ENCODE data around the gene ZC3H4. TPM values are rescaled to one million over a fixed set of nuclear protein-coding genes. Genes with fewer than 3 reads are reported as not detected.

ZC3H4 gene
- total RNA-seq, 1 experiment from 2014 or later = 45.1 TPM

DNA sequence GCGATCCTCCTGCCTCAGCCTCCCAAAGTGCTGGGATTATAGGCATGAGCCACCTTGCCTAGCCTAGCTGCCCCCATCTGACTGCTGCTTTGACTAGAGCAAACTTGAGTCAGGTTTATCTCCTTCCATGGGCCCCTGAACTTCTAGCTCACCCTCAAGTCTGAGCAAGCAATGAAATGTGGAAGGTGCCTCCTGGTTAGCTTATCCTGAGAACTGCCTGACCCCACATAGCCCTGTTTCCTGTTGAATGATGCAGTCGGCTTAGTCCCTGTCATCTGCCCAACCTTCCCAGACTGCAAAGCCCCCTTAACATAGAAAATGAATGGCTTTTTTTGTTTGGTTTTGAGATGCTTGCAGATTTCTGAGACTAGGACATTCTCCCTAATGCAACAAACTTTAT, 56.2 kb downstream of the ZC3H4 start:
- ChIA-PET CTCF (interaction anchor here (1.2 to 1.4 kb wide), 2 partner anchors 9 to 22 kb away, joined by 3 to 4 read pairs; no protein-coding TSS in a partner anchor), RAD21 (ENCODE audit: low non-redundant PET in 1 of 2, low total read pairs in 2 of 2, uncharacterized antibody in 2 of 2, unreplicated experiment in 2 of 2) (no interaction called here), POLR2A (interaction anchor here (0.6 kb wide), 1 partner anchor 69 kb away, joined by 3 read pairs; no protein-coding TSS in a partner anchor)
- Histone ChIP-seq H3K9ac (ENCODE audit: low read length) (no peak overlapping the region), H3K27ac (ENCODE audit: low read depth, low read length) (no peak overlapping the region), H2AFZ (ENCODE audit: low read depth, low read length, poor library complexity, severe bottlenecking) (no peak overlapping the region), H3K27me3 (ENCODE audit: insufficient read depth, low read length) (no peaks in the 10 kb centered on the region), H3K79me2 (ENCODE audit: insufficient read depth, low read length) (no peaks in the 10 kb centered on the region), H3K4me3 (replicated peaks in 1 of 2; ENCODE audit: low read depth in 1 of 2, low read length in 2 of 2) (no peak overlapping the region), H3K9me3 (ENCODE audit: control insufficient read depth in 1 of 2, insufficient read depth in 1 of 2, low read depth in 1 of 2, low read length in 2 of 2) (no peaks in the 10 kb centered on the region), H3K4me2 (ENCODE audit: low read length) (no peak overlapping the region), H3K4me1 (ENCODE audit: control insufficient read depth in 1 of 2, insufficient read depth in 2 of 2, low read length in 2 of 2) (peaks cover 2 to 6% of the 10 kb centered on the region in 2 experiments; a peak in 3 of 4 replicates), H4K20me1 (ENCODE audit: insufficient read depth) (no peaks in the 10 kb centered on the region), H3K9me2 (ENCODE audit: insufficient read depth) (no peaks in the 10 kb centered on the region), H3K36me3 (ENCODE audit: control insufficient read depth in 1 of 2, insufficient read depth in 2 of 2, low read length in 2 of 2) (no peaks in the 10 kb centered on the region)
- intact Hi-C loops (cut with micrococcal nuclease) = no loop called here
- BruUV-seq (replicated peaks) = no TSS peak
- TF ChIP-seq, protein P1, sequence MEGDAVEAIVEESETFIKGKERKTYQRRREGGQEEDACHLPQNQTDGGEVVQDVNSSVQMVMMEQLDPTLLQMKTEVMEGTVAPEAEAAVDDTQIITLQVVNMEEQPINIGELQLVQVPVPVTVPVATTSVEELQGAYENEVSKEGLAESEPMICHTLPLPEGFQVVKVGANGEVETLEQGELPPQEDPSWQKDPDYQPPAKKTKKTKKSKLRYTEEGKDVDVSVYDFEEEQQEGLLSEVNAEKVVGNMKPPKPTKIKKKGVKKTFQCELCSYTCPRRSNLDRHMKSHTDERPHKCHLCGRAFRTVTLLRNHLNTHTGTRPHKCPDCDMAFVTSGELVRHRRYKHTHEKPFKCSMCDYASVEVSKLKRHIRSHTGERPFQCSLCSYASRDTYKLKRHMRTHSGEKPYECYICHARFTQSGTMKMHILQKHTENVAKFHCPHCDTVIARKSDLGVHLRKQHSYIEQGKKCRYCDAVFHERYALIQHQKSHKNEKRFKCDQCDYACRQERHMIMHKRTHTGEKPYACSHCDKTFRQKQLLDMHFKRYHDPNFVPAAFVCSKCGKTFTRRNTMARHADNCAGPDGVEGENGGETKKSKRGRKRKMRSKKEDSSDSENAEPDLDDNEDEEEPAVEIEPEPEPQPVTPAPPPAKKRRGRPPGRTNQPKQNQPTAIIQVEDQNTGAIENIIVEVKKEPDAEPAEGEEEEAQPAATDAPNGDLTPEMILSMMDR (IDR thresholded peaks at IDR 0.05 in 2 of 3, conservative IDR thresholded peaks at IDR 0.05 in 1 of 3; ENCODE audit: borderline replicate concordance in 1 of 3, insufficient read depth in 1 of 3, low read depth in 2 of 3, low read length in 2 of 3) = no peak
- TF ChIP-seq SIN3A (IDR thresholded peaks at IDR 0.05; ENCODE audit: low read depth) (no peak), YY1 (IDR thresholded peaks at IDR 0.05; ENCODE audit: extremely low read depth, insufficient replicate concordance, low read depth, low read length) (no peak), JUND (IDR thresholded peaks at IDR 0.05) (no peak), EGR1 (IDR thresholded peaks at IDR 0.05; ENCODE audit: low read depth) (no peak), CBX3 (IDR thresholded peaks at IDR 0.05; ENCODE audit: low read depth) (no peak), CEBPB (IDR thresholded peaks at IDR 0.05; ENCODE audit: low read depth) (no peak), TCF7L2 (IDR thresholded peaks at IDR 0.05; ENCODE audit: borderline replicate concordance, extremely low read depth, insufficient read depth, insufficient read length) (no peak), REST (IDR thresholded peaks at IDR 0.05; ENCODE audit: low read depth) (no peak), FOSL1 (IDR thresholded peaks at IDR 0.05; ENCODE audit: low read depth) (no peak), ATF3 (IDR thresholded peaks at IDR 0.05) (no peak), RAD21 (IDR thresholded peaks at IDR 0.05; ENCODE audit: low read depth) (no peak), EZH2 (IDR thresholded peaks at IDR 0.05) (no peak), SP1 (IDR thresholded peaks at IDR 0.05; ENCODE audit: low read depth) (no peak), POLR2A (IDR thresholded peaks at IDR 0.05; ENCODE audit: borderline replicate concordance, extremely low read depth, insufficient read depth, insufficient read length) (no peak)
- TF ChIP-seq, protein P2, sequence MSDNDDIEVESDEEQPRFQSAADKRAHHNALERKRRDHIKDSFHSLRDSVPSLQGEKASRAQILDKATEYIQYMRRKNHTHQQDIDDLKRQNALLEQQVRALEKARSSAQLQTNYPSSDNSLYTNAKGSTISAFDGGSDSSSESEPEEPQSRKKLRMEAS (IDR thresholded peaks at IDR 0.05) = no peak
- ATAC-seq (no peak), DNase-seq (ENCODE audit: low read depth, low spot score) (no peak)
